ENCODE data around the gene SNX25.
"Not testable (repeated sequence)": the region's sequence is repeated elsewhere in the genome, so short reads cannot be mapped to it uniquely, and the experiment has no call there.

SNX25 gene

GRCh38 chr4:185318679-185319078 is 109.3 kb downstream of the SNX25 start:
- DNase-seq: no peak
- in situ Hi-C loops (cut with HindIII; ENCODE audit: low pct_ligation_motif_present, low pct_unique_long_range_greater_than_20kb, low sequenced_read_pairs): no loop called here

GRCh38 chr4:185322803-185323202 is 113.4 kb downstream of the SNX25 start:
- in situ Hi-C loops (cut with HindIII; ENCODE audit: low pct_ligation_motif_present, low pct_unique_long_range_greater_than_20kb, low sequenced_read_pairs): no loop called here
- no peak for DNase-seq

GRCh38 chr4:185323606-185324005 is 114.2 kb downstream of the SNX25 start:
- in situ Hi-C loops (cut with HindIII; ENCODE audit: low pct_ligation_motif_present, low pct_unique_long_range_greater_than_20kb, low sequenced_read_pairs): no loop called here
- DNase-seq: no peak

GRCh38 chr4:185324361-185324760 is 115.0 kb downstream of the SNX25 start:
- in situ Hi-C loops (cut with HindIII; ENCODE audit: low pct_ligation_motif_present, low pct_unique_long_range_greater_than_20kb, low sequenced_read_pairs); DNase-seq: not testable (repeated sequence)

- in situ Hi-C loops (cut with HindIII; ENCODE audit: low pct_ligation_motif_present, low pct_unique_long_range_greater_than_20kb, low sequenced_read_pairs): not testable (repeated sequence)
These were observed 116.3 kb downstream of the SNX25 start for GRCh38 chr4:185325721-185326120.

GRCh38 chr4:185328586-185328985 is 119.2 kb downstream of the SNX25 start:
- in situ Hi-C loops (cut with HindIII; ENCODE audit: low pct_ligation_motif_present, low pct_unique_long_range_greater_than_20kb, low sequenced_read_pairs): no loop called here
- DNase-seq: no peak

More at GRCh38 chr4:185325721-185326120, 116.3 kb downstream of the SNX25 start:
- not testable (repeated sequence) for DNase-seq

- in situ Hi-C loops (cut with HindIII; ENCODE audit: low pct_ligation_motif_present, low pct_unique_long_range_greater_than_20kb, low sequenced_read_pairs); DNase-seq: not testable (repeated sequence)
These were observed 120.6 kb downstream of the SNX25 start for GRCh38 chr4:185329879-185330510.

- in situ Hi-C loops (cut with HindIII; ENCODE audit: low pct_ligation_motif_present, low pct_unique_long_range_greater_than_20kb, low sequenced_read_pairs): no loop called here
- DNase-seq: no peak
These were observed 123.4 kb downstream of the SNX25 start for GRCh38 chr4:185332575-185333464.

- no peak for DNase-seq
- in situ Hi-C loops (cut with HindIII; ENCODE audit: low pct_ligation_motif_present, low pct_unique_long_range_greater_than_20kb, low sequenced_read_pairs): no loop called here
These were observed 124.9 kb downstream of the SNX25 start for GRCh38 chr4:185334326-185334725.

- in situ Hi-C loops (cut with HindIII; ENCODE audit: low pct_ligation_motif_present, low pct_unique_long_range_greater_than_20kb, low sequenced_read_pairs): no loop called here
- DNase-seq: peak; percentile 3
These were observed 126.2 kb downstream of the SNX25 start for GRCh38 chr4:185335579-185335978.

- no peak for DNase-seq
- in situ Hi-C loops (cut with HindIII; ENCODE audit: low pct_ligation_motif_present, low pct_unique_long_range_greater_than_20kb, low sequenced_read_pairs): no loop called here
These were observed 130.5 kb downstream of the SNX25 start for GRCh38 chr4:185339941-185340340.

- no peak for DNase-seq
- in situ Hi-C loops (cut with HindIII; ENCODE audit: low pct_ligation_motif_present, low pct_unique_long_range_greater_than_20kb, low sequenced_read_pairs): no loop called here
These were observed 132.0 kb downstream of the SNX25 start for GRCh38 chr4:185341377-185341776.

GRCh38 chr4:185341841-185342240 is 132.4 kb downstream of the SNX25 start:
- in situ Hi-C loops (cut with HindIII; ENCODE audit: low pct_ligation_motif_present, low pct_unique_long_range_greater_than_20kb, low sequenced_read_pairs): no loop called here
- no peak for DNase-seq

GRCh38 chr4:185343726-185344581 is 134.6 kb downstream of the SNX25 start:
- in situ Hi-C loops (cut with HindIII; ENCODE audit: low pct_ligation_motif_present, low pct_unique_long_range_greater_than_20kb, low sequenced_read_pairs): no loop called here
- no peak for DNase-seq

- in situ Hi-C loops (cut with HindIII; ENCODE audit: low pct_ligation_motif_present, low pct_unique_long_range_greater_than_20kb, low sequenced_read_pairs): no loop called here
These were observed 135.5 kb downstream of the SNX25 start for GRCh38 chr4:185344743-185345538.

GRCh38 chr4:185346975-185347601 is 137.7 kb downstream of the SNX25 start:
- in situ Hi-C loops (cut with HindIII; ENCODE audit: low pct_ligation_motif_present, low pct_unique_long_range_greater_than_20kb, low sequenced_read_pairs): no loop called here
- DNase-seq: no peak

More at GRCh38 chr4:185344743-185345538, 135.5 kb downstream of the SNX25 start:
- DNase-seq: no peak

- in situ Hi-C loops (cut with HindIII; ENCODE audit: low pct_ligation_motif_present, low pct_unique_long_range_greater_than_20kb, low sequenced_read_pairs): no loop called here
- DNase-seq: no peak
These were observed 142.3 kb downstream of the SNX25 start for GRCh38 chr4:185351691-185352090.

GRCh38 chr4:185352202-185352601 is 142.8 kb downstream of the SNX25 start:
- no peak for DNase-seq
- in situ Hi-C loops (cut with HindIII; ENCODE audit: low pct_ligation_motif_present, low pct_unique_long_range_greater_than_20kb, low sequenced_read_pairs): no loop called here
